Bronchial epithelial cell (primary cell): ENCODE results near the gene ZNF638. TPM values are rescaled to one million over a fixed set of nuclear protein-coding genes. Genes with fewer than 3 reads are reported as not detected.
"Not testable (repeated sequence)": the region's sequence is repeated elsewhere in the genome, so short reads cannot be mapped to it uniquely, and the experiment has no call there.

Experiments
- DNase-seq: peaks from one replicate; pipeline ENCODE4 v3.0.0-alpha.2; 2010; ENCODE audit warnings: low read depth
- FAIRE-seq: peaks from 2 replicates; lab custom pipeline; 2011; peaks lifted over from hg19 to GRCh38; lab: Jason Lieb, UNC
- H3K27me3 ChIP-seq: 2 replicates; pipeline ENCODE4 v1.5.1; 2011; ENCODE audit warnings: low read length; ENCODE audit not compliant: control insufficient read depth, insufficient read depth
- H3K36me3 ChIP-seq: 2 replicates; pipeline ENCODE4 v1.5.1; 2011; ENCODE audit warnings: low read length; ENCODE audit not compliant: control insufficient read depth, insufficient read depth
- H3K4me3 ChIP-seq: 2 replicates; pipeline ENCODE4 v1.5.1; 2011; ENCODE audit warnings: mild to moderate bottlenecking, low read depth, low read length, control low read depth
- total RNA-seq: library from RNA; depleted of rRNA; stranded (reverse); fragments of >200 nt; gene quantifications from 2 replicates; pipeline ENCODE4 v1.2.1, GENCODE V29; 2014
- TF ChIP-seq, protein P1 (sequence below): IDR thresholded peaks from 2 replicates; pipeline ENCODE4 v1.5.1; 2011; ENCODE audit warnings: mild to moderate bottlenecking, moderate library complexity, low read length, control low read depth, inconsistent platforms; ENCODE audit not compliant: insufficient read depth, severe bottlenecking

Gene ZNF638
- total RNA-seq, 1 donor from 2014 or later, result 86.9 TPM

DNA sequence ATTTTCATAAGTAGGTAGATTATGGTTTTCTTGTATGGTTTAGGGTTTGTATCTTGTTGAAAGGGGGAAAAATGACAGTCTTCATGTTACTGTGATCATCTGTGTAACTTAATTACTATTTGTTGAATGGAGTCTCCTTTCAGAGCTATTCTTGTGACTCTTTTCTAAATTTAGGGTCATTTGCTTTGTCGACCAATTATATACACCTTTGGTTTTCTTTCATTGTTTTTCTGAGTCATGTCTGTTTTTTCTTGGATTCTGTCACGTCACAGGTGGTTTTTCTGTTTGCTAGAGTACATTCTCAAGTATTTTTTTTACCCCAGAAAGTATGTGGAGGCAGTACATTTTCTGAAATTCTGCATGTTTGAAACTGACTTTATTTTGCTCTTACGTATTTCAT, 78.0 kb downstream of the ZNF638 start:
- TF ChIP-seq, protein P1, sequence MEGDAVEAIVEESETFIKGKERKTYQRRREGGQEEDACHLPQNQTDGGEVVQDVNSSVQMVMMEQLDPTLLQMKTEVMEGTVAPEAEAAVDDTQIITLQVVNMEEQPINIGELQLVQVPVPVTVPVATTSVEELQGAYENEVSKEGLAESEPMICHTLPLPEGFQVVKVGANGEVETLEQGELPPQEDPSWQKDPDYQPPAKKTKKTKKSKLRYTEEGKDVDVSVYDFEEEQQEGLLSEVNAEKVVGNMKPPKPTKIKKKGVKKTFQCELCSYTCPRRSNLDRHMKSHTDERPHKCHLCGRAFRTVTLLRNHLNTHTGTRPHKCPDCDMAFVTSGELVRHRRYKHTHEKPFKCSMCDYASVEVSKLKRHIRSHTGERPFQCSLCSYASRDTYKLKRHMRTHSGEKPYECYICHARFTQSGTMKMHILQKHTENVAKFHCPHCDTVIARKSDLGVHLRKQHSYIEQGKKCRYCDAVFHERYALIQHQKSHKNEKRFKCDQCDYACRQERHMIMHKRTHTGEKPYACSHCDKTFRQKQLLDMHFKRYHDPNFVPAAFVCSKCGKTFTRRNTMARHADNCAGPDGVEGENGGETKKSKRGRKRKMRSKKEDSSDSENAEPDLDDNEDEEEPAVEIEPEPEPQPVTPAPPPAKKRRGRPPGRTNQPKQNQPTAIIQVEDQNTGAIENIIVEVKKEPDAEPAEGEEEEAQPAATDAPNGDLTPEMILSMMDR, result no peak
- Histone ChIP-seq H3K4me3 (no peak overlapping the region), H3K27me3 (no peaks in the 10 kb centered on the region), H3K36me3 (peaks cover 1% of the 10 kb centered on the region)
- no peak for FAIRE-seq
- peak; percentile 7 for DNase-seq

GRCh38 chr2:71410696-71411095, 79.1 kb downstream of the ZNF638 start:
- Histone ChIP-seq H3K36me3 (peaks cover 1% of the 10 kb centered on the region), H3K27me3 (no peaks in the 10 kb centered on the region), H3K4me3 (no peak overlapping the region)
- DNase-seq, result no peak
- TF ChIP-seq, protein P1, result no peak
- FAIRE-seq, result no peak

DNA sequence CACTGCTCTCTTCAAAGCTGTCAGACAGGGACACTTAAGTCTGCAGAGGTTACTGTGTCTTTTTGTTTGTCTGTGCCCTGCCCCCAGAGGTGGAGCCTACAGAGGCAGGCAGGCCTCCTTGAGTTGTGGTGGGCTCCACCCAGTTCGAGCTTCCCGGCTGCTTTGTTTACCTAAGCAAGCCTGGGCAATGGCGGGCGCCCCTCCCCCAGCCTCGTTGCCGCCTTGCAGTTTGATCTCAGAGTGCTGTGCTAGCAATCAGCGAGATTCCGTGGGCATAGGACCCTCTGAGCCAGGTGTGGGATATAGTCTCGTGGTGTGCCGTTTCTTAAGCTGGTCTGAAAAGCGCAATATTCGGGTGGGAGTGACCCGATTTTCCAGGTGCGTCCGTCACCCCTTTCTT, 85.3 kb downstream of the ZNF638 start:
- DNase-seq, FAIRE-seq, H3K36me3 ChIP-seq, H3K27me3 ChIP-seq: not testable (repeated sequence)
- peak overlapping the region; percentile 22 for H3K4me3 ChIP-seq

DNA sequence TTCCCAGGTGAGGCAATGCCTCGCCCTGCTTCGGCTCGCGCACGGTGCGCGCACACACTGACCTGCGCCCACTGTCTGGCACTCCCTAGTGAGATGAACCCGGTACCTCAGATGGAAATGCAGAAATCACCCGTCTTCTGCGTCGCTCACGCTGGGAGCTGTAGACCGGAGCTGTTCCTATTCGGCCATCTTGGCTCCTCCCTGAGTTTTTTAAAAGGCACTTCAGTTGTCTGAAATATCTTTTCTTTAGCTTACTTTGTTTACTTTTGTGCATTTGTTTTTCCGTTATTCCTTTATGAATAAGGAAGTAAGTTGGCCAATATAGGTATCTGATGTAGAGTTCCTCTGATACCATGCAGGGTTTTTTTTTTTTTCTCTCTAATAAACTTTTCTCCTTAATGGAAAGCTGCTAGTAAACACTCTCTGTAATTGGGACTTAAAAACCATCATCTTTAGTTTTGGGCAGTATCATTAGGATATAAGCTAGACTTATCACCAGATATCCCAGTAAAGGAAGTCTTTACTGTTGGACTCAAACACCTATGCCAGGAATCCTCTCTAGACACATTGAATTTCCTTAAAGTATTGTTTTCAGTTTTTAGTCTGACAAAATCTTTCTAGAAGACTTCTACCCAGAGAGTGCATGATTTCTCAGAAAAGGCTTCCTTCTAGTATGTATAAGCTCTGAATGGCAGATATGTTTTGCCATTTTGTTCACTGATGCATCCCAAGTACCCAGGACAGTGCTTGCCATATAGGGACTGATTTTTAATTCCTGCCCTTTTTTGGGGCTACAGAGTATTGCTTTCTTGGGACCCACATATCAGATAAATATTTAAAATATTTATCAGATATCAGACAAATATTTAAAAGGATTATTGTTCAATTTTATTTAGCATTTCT, 86.0 kb downstream of the ZNF638 start:
- FAIRE-seq, result no peak
- peaks cover 1% of the 10 kb centered on the region for H3K36me3 ChIP-seq
- DNase-seq, result peak; percentile 53
- TF ChIP-seq, protein P1, result no peak
- H3K4me3 ChIP-seq, result peak overlapping the region; percentile 31
- H3K27me3 ChIP-seq, result no peaks in the 10 kb centered on the region

DNA sequence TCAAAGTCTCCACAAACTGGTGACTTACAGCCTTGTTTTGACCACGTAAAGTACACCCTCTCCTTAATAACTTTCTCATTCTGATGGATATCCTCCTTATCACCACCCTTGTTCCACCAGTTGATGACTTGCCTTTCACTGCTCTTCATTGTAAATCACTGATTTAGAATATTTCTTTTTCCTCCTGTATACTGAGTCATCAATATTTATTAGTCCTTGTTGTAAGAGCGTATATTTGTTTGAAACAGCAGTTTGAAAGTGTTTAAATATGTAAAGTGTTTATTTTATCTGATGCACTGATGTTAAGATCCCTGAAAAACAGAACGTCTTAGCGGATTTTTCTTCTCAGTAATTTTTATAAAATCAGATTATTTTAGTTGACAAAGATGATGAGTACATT, 87.6 kb downstream of the ZNF638 start:
- no peaks in the 10 kb centered on the region for H3K27me3 ChIP-seq
- FAIRE-seq, result no peak
- no peak for DNase-seq
- TF ChIP-seq, protein P1, result no peak
- H3K36me3 ChIP-seq, result peaks cover 2% of the 10 kb centered on the region
- H3K4me3 ChIP-seq, result no peak overlapping the region

DNA sequence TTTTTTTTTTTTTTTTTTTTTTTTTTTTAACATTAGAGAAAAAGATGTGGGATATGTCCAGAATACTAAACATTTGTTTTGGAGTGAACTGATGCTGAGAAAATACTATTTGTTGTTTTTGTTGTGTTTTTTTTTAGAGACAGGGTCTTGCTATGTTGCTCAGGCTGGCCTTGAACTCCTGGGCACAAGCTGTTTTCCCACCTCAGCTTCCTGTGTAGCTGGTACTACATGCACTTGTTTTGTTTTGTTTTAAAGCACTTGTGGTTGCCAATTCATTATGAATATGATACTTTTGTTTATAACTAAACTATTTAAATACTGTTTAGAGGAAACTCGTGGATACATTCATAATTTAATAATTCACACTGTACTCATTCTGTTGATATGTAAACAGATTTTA, 88.4 kb downstream of the ZNF638 start:
- H3K36me3 ChIP-seq, result peaks cover 4% of the 10 kb centered on the region
- no peak overlapping the region for H3K4me3 ChIP-seq
- DNase-seq (no peak), FAIRE-seq (no peak)
- no peaks in the 10 kb centered on the region for H3K27me3 ChIP-seq
- TF ChIP-seq, protein P1, result no peak
